Sciatic nerve (tissue), 2 donors: ENCODE measurements around the gene PGS1. TPM values are rescaled to one million over a fixed set of nuclear protein-coding genes. Genes with fewer than 3 reads are reported as not detected.

Experiments
- ATAC-seq: fragments of 200-7000 bp; cut with Tn5 transposase; one replicate; pipeline ENCODE4 v1.9.1; 2020; ENCODE audit warnings: mild to moderate bottlenecking, moderate library complexity
- DNase-seq: peaks from one replicate; pipeline ENCODE4 v3.0.0-alpha.2; 2020; ENCODE audit warnings: low spot score
- intact Hi-C: fragments of 100-400 bp; cut with DNase I; formaldehyde crosslinking; loops from one replicate; pipeline ENCODE4 v1.14.2; 2022
- total RNA-seq: library from RNA; stranded (reverse); fragmentation: NEBNext Ultra II Directional; extraction: Animal tissue kit (Norgen Biotek cat#: 25700); gene quantifications from one replicate; pipeline ENCODE4 v1.2.1, GENCODE V29; 2021
- donor health status: DM: no; HTN: no; CAD: no.
- donor health status: DM: no; HTN: no; CAD: no.

The PGS1 gene
- total RNA-seq, 1 donor from 2014 or later: 59.2 TPM

DNA sequence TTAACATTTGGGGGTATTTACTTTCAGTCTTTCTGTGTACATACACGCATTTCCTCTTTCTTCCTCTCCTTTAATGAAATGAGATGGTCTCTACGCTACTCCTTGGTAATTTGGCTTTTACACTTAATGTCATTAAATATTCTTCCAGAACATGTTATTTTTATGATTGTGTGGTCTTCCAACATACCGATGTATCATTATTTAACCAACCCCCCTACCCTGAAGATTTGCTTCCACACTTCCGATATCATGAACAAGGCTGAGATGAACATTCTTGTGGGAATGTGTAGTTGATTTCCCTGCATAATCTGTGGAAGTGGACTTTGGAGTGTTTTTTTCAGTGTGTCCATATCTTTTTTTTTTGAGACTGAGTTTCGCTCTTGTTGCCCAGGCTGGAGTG is 2.3 kb upstream of the PGS1 start:
- intact Hi-C loops: no loop called here
- ATAC-seq: no peak
- DNase-seq: no peak

GRCh38 chr17:78377858-78378224 is 608 bp upstream of the PGS1 start:
- DNase-seq: no peak
- ATAC-seq: peak; percentile 35
- intact Hi-C loops: no loop called here

DNA sequence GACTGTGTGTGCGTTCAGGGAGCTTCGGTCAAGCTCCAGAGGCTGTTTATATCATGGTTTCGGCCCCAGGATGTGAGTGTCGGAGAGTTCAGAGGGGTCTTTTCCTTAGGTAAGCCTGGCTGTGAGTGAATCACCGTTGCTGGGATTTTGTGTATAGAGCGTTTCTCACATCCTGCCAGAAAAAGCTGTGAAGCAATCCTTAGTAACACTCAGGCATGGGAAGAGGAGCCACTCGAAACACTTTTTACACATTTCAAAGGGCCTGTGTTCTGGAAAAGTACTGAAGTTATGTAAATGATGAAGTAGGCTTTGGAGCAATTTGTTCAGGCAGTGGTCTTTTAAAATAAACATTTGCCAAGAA is 662 bp downstream of the PGS1 start:
- no peak for ATAC-seq
- intact Hi-C loops: no loop called here
- DNase-seq: no peak

DNA sequence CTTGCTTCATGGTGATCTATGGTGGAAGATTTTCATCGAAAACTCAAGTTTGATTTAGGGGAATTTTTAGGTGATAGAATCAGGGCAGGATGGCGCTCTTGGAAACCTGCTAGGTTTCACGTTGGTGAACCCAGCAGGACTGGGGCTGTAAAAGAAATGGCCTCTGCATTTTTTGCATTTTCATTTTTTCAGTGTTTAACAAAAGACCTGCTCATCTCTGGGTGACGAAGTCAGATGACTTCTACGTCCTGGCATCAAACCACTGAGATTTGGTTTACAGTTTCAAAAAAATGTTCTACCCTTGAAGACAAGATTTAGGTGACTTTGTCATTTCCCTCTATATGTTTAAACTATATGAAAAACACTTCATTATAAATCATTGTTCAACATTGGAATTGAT is 1.9 kb downstream of the PGS1 start:
- intact Hi-C loops: no loop called here
- ATAC-seq (no peak), DNase-seq (no peak)

DNA sequence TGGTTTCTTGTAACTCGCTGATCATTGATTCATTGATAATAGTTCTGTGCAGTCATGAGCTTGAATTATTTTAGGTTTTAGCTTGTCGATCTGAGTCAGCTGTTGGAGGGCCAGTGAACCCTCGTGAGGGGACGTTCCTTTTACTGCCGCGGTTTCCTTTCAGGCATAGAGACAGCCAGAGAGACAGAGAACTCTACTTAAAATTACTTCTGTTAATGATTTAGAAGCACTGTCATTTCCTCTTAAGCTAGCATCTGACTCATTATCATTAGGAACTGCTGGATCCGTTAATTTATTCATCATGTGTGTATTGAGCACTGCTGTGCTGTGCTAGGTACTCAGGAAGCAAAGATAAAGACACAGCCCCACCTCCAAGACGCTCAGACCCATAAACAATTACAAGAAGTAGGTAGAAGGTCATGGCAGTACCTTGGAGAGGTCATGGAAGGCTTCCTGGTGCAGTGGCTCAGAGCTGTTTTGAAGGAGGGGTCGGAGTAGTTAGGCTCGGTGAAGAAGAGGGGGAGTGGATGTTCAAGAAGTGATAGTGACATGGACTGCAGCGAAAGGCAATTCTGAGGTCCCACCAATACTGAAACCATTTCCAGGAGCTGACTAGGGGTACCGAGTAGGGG is 3.3 kb downstream of the PGS1 start:
- intact Hi-C loops: no loop called here
- no peak for ATAC-seq
- no peak for DNase-seq

DNA sequence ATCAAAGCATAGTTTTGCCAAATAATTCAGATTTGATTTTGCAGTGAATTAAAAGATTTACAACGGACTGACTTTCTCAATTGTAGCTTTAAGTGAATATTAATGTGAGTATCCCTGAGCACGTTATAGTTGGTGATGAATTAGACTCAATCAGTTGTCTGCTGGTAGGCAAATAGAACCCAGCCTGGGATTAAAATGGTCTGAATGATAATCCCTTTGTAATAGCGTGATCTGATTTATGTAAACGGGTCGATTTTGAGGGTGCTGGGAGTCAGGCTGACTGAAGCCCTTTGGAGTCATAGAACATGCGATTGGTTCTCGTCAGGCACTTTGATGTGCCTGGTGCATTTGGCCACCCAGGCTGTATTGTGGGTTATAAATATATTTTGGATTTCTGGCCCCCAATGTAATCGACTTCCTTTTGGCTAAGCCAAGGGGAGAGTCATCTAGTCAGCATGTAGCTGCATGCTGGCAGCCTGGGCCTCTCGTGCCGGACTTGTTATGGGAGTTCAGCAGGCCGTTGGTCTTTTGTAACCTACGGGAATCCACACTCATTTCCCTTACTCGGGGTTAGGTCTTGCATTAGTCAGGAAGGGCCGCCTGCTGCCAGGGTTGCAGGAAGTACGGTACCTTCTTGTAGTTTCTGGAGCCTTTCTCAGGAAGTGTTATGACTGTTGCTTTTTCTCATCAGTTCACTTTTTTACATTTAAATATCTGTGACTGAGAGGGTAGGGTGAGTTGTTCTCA is 5.4 kb downstream of the PGS1 start:
- DNase-seq: no peak
- peak; percentile 79 for ATAC-seq
- intact Hi-C loops: no loop called here

- ATAC-seq: no peak
- intact Hi-C loops: no loop called here
- DNase-seq: no peak
These were observed 6.2 kb downstream of the PGS1 start for GRCh38 chr17:78384479-78385175.

DNA sequence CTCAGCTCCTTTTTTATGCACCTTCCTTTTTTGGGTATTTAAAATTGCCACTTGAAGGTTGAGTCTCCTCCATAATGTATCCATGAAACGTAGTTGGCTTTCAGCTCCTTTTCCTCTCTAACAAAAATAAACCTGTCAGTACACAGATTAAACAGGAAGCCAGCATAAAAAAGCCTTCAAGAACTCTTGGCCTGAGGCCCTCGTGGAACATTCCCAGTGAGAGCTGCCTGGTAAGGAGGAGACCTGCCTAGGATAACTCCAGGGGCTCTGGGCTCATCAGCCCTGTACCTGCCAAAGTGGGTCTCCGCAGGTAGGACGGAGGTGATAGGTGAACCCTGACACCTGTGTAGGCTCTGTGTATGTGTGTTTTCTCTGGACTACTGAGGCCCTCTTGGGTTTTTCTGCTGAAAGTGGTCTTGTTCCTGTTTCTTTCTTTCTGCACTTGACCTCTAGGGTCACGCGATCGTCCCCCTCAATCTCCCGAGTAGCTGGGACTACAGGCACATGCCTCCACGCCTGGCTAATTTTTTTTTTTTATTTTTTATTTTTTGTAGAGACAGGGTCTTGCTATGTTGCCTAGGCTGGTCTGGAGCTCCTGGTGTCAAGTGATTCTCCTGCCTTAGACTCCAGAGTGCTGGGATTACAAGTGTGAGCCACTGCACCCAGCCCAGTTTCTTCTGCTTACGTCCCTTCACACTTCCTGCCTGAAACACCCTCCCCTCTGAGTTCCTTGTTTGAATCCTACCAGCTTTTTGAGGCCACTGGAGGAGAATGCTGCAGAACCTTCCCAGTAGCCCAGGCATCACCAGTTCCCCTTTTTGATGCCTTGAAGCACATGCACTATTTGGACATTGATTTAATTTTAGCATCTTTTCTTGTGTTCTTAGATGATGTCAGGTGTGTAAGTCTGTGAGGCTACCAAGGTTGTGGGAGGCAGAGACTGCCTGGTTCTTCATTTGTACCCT is 9.8 kb downstream of the PGS1 start:
- ATAC-seq (peak; percentile 64), DNase-seq (no peak)
- intact Hi-C loops: no loop called here

DNA sequence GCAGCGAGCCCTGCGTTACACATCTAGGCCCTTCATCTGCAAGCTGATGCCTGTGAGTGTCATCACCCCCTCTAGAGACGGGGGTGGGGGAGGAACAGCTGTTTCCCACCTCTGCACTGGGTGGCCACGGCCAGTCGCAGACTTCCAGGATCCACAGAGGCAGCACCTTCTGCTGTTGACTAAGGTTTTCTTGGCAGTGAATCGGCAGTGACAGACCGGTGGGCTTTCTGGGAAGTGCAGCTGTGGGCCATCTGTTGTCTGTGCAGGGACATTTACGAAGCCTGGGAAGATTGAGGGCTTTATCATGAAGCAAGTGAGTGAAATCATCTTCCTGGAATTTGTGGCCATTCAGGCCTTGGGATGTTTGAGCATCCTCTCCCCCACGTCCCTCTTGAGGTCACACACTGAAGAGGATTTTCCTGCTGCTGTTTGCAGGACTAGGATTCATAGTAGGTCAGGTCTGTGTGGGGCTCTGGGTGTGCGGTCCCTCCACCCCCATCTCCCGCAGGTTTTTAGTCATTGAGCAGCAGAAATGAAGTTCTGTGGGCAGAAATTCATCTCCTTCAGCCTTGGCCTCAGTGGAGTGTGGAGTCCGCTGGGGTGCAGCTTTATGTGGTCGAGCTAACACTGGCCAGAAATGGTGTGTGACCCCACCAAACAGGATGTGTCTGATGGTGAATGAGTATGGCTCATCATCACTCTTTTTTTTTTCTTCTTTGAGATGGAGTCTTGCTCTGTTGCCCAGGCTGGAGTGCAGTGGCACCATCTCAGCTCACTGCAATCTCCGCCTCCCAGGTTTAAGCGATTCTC is 12.0 kb downstream of the PGS1 start:
- DNase-seq: no peak
- ATAC-seq: no peak
- intact Hi-C loops: no loop called here

GRCh38 chr17:78391051-78391431 is 12.6 kb downstream of the PGS1 start:
- no peak for DNase-seq
- intact Hi-C loops: no loop called here
- no peak for ATAC-seq

- intact Hi-C loops: no loop called here
- ATAC-seq (no peak), DNase-seq (no peak)
These were observed 13.4 kb downstream of the PGS1 start for GRCh38 chr17:78391843-78392242.

GRCh38 chr17:78392295-78392694 is 13.8 kb downstream of the PGS1 start:
- no peak for ATAC-seq
- no peak for DNase-seq
- intact Hi-C loops: no loop called here

DNA sequence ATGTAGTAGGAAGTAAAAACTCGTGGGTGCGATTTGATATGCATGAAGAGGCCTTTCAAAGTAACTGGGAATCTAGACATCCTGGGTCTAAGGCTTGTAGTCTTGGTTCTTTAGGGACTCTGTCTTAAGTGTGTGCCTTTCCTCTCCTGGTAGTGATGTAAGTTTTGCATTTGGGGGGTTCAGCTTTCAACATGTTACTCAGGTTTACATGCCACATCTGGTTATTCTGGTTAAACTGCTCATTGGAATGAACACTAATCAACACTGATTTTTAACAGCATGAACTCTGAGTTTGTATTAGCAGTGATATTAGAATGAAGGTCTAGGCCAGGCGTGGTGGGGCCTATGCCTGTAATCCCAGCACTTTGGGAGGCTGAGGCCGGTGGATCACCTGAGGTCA is 15.1 kb downstream of the PGS1 start:
- DNase-seq (no peak), ATAC-seq (no peak)
- intact Hi-C loops: no loop called here

DNA sequence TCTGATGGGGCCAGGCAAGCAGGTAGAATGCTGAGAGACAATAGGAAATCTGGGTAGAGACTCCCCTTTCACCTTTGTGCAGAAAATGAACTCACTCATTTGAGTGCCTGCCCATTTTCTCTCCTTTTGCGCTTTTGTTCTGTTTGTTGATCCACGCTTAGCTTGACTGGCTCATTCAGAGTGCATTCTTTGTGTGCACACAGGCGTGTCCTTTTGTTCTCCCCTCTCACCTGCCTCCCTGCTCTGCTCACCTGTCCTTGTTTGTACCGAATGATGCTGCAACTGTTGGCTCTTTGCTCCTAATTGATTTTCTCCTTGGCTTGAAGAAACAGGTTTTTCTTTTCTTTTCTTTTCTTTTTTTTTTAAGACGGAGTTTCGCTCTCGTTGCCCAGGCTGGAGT is 15.8 kb downstream of the PGS1 start:
- no peak for DNase-seq
- intact Hi-C loops: no loop called here
- no peak for ATAC-seq

- intact Hi-C loops: no loop called here
- no peak for DNase-seq
- ATAC-seq: no peak
These were observed 16.7 kb downstream of the PGS1 start for GRCh38 chr17:78395155-78395554.

DNA sequence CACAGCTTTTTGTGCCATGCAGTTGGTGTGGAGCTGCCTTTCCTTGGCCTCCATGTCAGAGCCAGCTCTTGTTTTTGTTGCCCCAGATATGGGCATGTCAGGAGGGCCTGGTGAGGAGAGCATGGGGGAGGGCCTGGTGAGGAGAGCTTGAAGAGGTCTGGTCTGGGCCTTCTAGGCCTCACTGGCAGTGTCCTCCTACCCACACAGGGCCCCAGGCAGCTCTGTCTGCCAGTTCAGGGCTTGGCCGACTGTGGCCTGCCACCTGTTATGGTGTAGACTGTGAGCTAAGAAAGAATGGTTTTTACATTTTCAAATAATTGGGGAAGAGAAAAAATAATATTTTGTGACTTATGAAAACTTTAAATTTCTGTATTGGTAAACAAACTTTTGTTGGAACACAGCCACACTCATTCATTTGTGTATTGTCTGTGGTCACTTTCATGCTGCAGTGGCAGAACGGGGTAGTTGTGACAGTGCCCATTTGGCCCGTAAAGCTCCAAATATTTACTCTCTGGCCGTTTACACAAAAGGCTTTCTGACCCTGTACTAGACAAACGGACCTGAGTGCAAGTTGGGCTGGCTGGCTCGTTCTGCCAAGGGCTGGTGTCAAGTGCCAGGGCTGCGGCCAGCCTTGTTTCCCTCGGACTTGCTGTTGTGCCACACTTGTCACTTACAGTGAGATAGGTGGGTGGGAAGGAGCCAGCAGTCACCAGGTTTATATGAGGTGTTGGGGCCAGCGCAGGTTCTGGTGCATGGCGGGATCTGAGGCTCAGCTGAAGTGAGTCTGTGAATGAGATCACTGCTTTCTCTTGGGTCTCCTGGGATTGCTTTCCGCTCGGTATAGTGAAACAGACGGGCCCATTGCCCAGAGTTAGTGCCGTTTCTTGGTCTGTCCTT is 18.2 kb downstream of the PGS1 start:
- DNase-seq (no peak), ATAC-seq (peak; percentile 47)
- intact Hi-C loops: no loop called here

- ATAC-seq (peak; percentile 65), DNase-seq (no peak)
- intact Hi-C loops: no loop called here
These were observed 19.2 kb downstream of the PGS1 start for GRCh38 chr17:78397681-78398101.

- DNase-seq (no peak), ATAC-seq (no peak)
- intact Hi-C loops: no loop called here
These were observed 19.9 kb downstream of the PGS1 start for GRCh38 chr17:78398390-78398789.
